OCI-LY3 (cell line): ENCODE measurements around the gene KAZN.

Experiments used
- CTCF ChIP-seq: fragments of 200-600, 300-600 bp; sonication (generic); IDR thresholded peaks from 2 replicates; pipeline ENCODE4 v1.5.1; 2014; ENCODE audit warnings: antibody characterized with exemption, low read length, low read depth
- EZH2phosphoT487 ChIP-seq: fragments of 200-600 bp; shearing (Covaris generic); IDR thresholded peaks from 2 replicates; pipeline ENCODE4 v1.6.1; 2018; ENCODE audit warnings: antibody characterized with exemption, mixed run types, low read depth

DNA sequence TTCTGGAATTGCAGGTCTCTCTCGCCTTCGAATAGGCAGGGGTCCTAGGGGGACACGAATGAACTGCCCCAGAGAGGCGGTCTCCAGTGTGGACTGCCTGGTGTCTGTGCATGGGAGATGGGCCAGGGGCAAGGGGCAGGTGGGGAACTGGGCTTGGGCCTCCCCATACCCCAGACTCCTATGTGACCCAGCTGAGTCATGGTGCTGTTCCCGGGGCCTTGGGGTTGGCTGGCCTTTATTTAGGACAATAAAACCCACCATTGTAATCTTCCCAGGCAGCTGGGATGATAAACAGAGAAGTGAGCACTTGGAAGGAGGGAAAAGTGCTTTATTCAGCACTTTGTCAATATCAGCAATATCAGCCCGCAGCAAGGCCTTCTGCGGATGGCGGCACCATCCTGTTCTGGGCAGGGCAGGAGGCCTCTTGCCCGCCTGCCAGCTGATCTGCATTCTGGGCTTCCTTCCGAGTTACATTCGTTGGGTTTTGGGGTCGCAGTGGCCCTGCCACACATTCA is 346.0 kb downstream of the KAZN start:
- TF ChIP-seq CTCF, result no peak
- no peak for TF ChIP-seq EZH2phosphoT487
